ENCODE results near the gene TCF7L2. TPM values are rescaled to one million over a fixed set of nuclear protein-coding genes. Genes with fewer than 3 reads are reported as not detected.

TCF7L2 gene
- total RNA-seq, 1 donor from 2014 or later = 109 TPM

DNA sequence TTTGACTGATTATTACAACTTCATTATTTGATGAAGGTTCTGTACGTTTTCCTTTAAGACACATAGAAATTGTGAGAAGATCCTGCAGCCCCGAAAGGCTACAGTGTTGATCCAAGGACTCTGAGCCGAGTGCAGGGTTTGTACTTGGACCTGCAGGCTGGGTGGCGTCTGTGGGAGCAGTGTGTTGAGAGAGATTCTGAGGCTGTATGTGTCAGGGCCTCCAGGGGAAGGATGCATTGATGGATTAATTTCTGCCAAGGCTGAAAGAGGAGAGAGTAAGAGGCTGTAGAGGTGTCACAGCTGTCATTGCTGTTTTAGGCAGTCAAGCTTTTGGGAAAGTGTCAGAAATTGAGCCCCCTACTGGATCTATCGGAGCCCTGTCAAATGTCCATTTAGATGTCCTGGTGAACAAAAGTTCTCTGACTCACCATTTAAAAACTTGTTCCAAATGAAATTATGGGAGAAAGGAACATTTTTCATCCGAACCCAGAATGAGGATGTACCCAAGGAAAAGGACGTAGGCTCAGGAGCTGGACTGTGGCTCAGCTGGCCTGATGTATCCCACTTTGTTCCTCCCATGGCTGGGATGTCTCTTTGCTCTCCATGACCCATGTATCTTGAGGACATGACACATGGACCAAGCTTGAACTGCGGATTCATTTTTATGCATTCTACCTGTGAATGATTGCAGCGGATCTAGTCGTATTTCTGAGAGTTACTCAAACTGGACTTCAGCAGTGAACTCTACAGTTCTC lies 102.2 kb downstream of the TCF7L2 start:
- Mint-ChIP-seq H3K27ac (peak overlapping the region; percentile 3), H3K27me3 (no peaks in the 10 kb centered on the region)
- DNase-seq (ENCODE audit: low spot score, unreplicated experiment) = no peak

GRCh38 chr10:113053091-113053490 lies 103.0 kb downstream of the TCF7L2 start:
- Mint-ChIP-seq H3K4me1 (ENCODE audit: low read depth) (peaks cover 15% of the 10 kb centered on the region), H3K9me3 (ENCODE audit: low read depth) (no peaks in the 10 kb centered on the region), H3K36me3 (ENCODE audit: insufficient read depth) (peaks cover 6% of the 10 kb centered on the region), H3K27me3 (no peaks in the 10 kb centered on the region), H3K4me3 (ENCODE audit: low read depth) (no peak overlapping the region), H3K27ac (no peak overlapping the region)
- TF ChIP-seq, protein P1, sequence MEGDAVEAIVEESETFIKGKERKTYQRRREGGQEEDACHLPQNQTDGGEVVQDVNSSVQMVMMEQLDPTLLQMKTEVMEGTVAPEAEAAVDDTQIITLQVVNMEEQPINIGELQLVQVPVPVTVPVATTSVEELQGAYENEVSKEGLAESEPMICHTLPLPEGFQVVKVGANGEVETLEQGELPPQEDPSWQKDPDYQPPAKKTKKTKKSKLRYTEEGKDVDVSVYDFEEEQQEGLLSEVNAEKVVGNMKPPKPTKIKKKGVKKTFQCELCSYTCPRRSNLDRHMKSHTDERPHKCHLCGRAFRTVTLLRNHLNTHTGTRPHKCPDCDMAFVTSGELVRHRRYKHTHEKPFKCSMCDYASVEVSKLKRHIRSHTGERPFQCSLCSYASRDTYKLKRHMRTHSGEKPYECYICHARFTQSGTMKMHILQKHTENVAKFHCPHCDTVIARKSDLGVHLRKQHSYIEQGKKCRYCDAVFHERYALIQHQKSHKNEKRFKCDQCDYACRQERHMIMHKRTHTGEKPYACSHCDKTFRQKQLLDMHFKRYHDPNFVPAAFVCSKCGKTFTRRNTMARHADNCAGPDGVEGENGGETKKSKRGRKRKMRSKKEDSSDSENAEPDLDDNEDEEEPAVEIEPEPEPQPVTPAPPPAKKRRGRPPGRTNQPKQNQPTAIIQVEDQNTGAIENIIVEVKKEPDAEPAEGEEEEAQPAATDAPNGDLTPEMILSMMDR (IDR thresholded peaks at IDR 0.05; ENCODE audit: unreplicated experiment) = no peak
- no peak for DNase-seq (ENCODE audit: low spot score, unreplicated experiment)

More for the DNA sequence above, 102.2 kb downstream of the TCF7L2 start:
- Mint-ChIP-seq H3K9me3 (ENCODE audit: low read depth) (no peaks in the 10 kb centered on the region), H3K36me3 (ENCODE audit: insufficient read depth) (peaks cover 6% of the 10 kb centered on the region), H3K4me3 (ENCODE audit: low read depth) (no peak overlapping the region), H3K4me1 (ENCODE audit: low read depth) (peaks cover 18% of the 10 kb centered on the region)
- TF ChIP-seq, protein P1 (IDR thresholded peaks at IDR 0.05; ENCODE audit: unreplicated experiment) = peak; percentile 12

DNA sequence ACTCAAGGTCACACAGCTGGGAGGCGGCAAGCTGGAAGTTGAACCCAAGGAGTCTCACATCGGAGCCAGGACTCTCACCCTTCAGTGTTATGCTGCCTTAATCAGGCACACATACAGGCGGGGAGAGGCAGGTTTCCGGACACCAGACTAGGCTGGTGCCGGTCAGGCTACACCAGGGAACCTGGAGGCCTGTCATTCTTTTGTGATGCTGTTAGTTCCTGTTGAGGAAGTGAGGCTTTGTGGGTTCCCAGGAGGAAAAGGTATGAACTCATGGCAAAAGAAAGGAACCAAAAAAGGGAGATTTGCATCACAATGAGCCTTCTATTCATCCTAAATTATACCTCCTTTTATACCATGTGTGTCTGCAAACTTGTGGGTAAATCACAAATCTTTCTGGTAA lies 103.8 kb downstream of the TCF7L2 start:
- Mint-ChIP-seq H3K9me3 (ENCODE audit: low read depth) (no peaks in the 10 kb centered on the region), H3K4me3 (ENCODE audit: low read depth) (no peak overlapping the region), H3K27ac (peak overlapping the region; percentile 87), H3K36me3 (ENCODE audit: insufficient read depth) (peaks cover 6% of the 10 kb centered on the region), H3K27me3 (no peaks in the 10 kb centered on the region), H3K4me1 (ENCODE audit: low read depth) (peaks cover 13% of the 10 kb centered on the region)
- TF ChIP-seq, protein P1 (IDR thresholded peaks at IDR 0.05; ENCODE audit: unreplicated experiment) = no peak
- DNase-seq (ENCODE audit: low spot score, unreplicated experiment) = no peak

GRCh38 chr10:113055458-113055857 lies 105.4 kb downstream of the TCF7L2 start:
- Mint-ChIP-seq H3K27ac (no peak overlapping the region), H3K4me1 (ENCODE audit: low read depth) (peaks cover 11% of the 10 kb centered on the region), H3K36me3 (ENCODE audit: insufficient read depth) (peaks cover 6% of the 10 kb centered on the region), H3K4me3 (ENCODE audit: low read depth) (no peak overlapping the region), H3K27me3 (no peaks in the 10 kb centered on the region), H3K9me3 (ENCODE audit: low read depth) (no peaks in the 10 kb centered on the region)
- DNase-seq (ENCODE audit: low spot score, unreplicated experiment) = no peak
- TF ChIP-seq, protein P1 (IDR thresholded peaks at IDR 0.05; ENCODE audit: unreplicated experiment) = no peak

DNA sequence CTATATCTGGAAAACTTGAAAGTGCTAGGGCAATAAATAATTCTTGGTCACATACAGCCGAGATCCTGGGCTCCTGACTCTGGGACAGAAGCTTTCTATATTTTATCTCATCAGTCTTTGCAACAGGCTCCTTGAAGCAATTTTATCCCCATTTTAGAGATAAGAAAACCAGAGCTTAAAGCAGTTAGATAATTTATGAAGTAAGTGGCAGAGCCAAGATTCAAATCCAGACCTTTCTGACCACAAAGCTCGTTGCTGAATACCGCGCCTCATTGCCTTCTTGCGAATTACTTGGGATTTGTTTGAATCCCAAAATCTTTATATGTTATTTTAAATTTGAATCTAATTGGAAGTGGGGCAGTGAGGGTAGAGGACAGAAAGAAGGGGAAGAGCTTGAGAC lies 106.0 kb downstream of the TCF7L2 start:
- TF ChIP-seq, protein P1 (IDR thresholded peaks at IDR 0.05; ENCODE audit: unreplicated experiment) = no peak
- Mint-ChIP-seq H3K27ac (no peak overlapping the region), H3K4me3 (ENCODE audit: low read depth) (no peak overlapping the region), H3K9me3 (ENCODE audit: low read depth) (no peaks in the 10 kb centered on the region), H3K36me3 (ENCODE audit: insufficient read depth) (peaks cover 6% of the 10 kb centered on the region), H3K4me1 (ENCODE audit: low read depth) (peaks cover 11% of the 10 kb centered on the region), H3K27me3 (no peaks in the 10 kb centered on the region)
- no peak for DNase-seq (ENCODE audit: low spot score, unreplicated experiment)
